OCI-LY3 (cell line): Measurements from ENCODE around the gene NID1.
A peak's percentile ranks its signal among the peaks of the same experiment; 100 is the strongest.

ENCODE experiments used
- H2AFZ ChIP-seq: fragments of 200-600, 300-600 bp; shearing (Covaris generic); 2 replicates; pipeline ENCODE4 v1.6.0; 2014; ENCODE audit warnings: antibody characterized with exemption, low read depth, low read length
- H3K27ac ChIP-seq: fragments of 200-600, 300-600 bp; sonication (generic); 2 replicates; pipeline ENCODE4 v1.5.1; 2014; ENCODE audit warnings: mild to moderate bottlenecking, low read length, moderate library complexity, mixed read lengths
- H3K27me3 ChIP-seq: fragments of 200-600, 300-600 bp; sonication (generic); 2 replicates; pipeline ENCODE4 v1.6.1; 2014; ENCODE audit warnings: low read depth, low read length, mixed read lengths
- H3K36me3 ChIP-seq: fragments of 200-600, 300-600 bp; sonication (generic); replicated peaks from 2 replicates; pipeline ENCODE3; 2014; ENCODE audit warnings: low read depth, low read length, mixed read lengths
- H3K4me1 ChIP-seq: fragments of 300-600, 200-600 bp; sonication (generic); 2 replicates; pipeline ENCODE4 v1.6.1; 2014; ENCODE audit warnings: low read length, mixed read lengths
- H3K4me2 ChIP-seq: fragments of 200-600, 300-600 bp; sonication (generic); 2 replicates; pipeline ENCODE4 v1.6.1; 2014; ENCODE audit warnings: low read length, mixed read lengths
- H3K4me3 ChIP-seq: fragments of 300-600, 200-600 bp; sonication (generic); 2 replicates; pipeline ENCODE4 v1.5.1; 2014; ENCODE audit warnings: antibody characterized with exemption, mild to moderate bottlenecking, low read length, moderate library complexity
- H3K79me2 ChIP-seq: fragments of 300-600, 200-600 bp; shearing (Covaris generic); 2 replicates; pipeline ENCODE4 v1.6.1; 2014; ENCODE audit warnings: mild to moderate bottlenecking, low read length, mixed read lengths
- H3K9ac ChIP-seq: fragments of 300-600, 200-600 bp; shearing (Covaris generic); 2 replicates; pipeline ENCODE4 v1.6.0; 2014; ENCODE audit warnings: mild to moderate bottlenecking, low read length, moderate library complexity
- H3K9me3 ChIP-seq: fragments of 200-600, 300-600 bp; shearing (Covaris generic); 2 replicates; pipeline ENCODE4 v1.6.1; 2014; ENCODE audit warnings: low read length, mixed read lengths; ENCODE audit not compliant: insufficient read depth
- H4K20me1 ChIP-seq: fragments of 200-600, 300-600 bp; sonication (generic); 2 replicates; pipeline ENCODE4 v1.6.1; 2016; ENCODE audit warnings: low read length, mixed read lengths; ENCODE audit not compliant: insufficient read depth
- EZH2phosphoT487 ChIP-seq: fragments of 200-600 bp; shearing (Covaris generic); IDR thresholded peaks from 2 replicates; pipeline ENCODE4 v1.6.1; 2018; ENCODE audit warnings: antibody characterized with exemption, mixed run types, low read depth
- TF ChIP-seq, protein P1 (sequence below): fragments of 200-600, 300-600 bp; sonication (generic); IDR thresholded peaks from 2 replicates; pipeline ENCODE4 v1.5.1; 2014; ENCODE audit warnings: antibody characterized with exemption, low read length, low read depth

The NID1 gene

DNA sequence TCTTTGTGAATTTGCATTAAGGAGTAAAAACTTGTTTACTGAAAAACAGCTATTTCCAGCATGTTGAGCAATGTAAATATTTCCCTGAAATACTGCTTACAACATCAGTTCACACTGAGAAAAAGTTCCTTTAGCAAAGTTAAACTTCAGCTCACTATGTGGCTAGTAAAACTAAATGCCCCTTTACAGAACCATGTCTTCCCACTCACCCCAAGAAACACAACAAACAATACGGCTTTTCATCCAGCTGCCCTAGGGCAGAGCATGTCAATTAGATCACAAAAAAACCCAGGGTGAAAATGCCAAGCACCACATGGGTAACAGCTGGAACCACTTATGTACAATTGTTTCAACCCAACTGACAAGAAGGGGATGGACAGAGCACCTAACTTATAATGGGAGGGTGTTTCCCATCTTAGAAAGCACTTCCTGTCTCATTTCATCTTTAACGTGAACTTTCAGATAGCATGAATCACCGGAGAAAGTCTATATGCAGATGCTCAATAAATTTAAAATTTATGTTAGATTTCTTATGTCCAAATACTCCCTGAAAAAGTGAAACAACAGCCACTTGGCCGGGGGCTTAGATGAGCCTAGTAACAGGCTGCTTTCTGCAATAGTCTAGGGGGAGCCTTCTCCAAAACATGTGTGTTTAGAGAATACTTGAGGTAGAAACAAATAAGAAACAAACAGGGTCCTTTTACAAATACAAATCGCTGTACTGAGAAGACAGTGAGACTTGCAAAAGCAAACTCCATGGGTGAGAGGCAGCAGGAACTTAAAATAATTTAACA is 6.6 kb downstream of the NID1 start:
- no peak for TF ChIP-seq EZH2phosphoT487
- TF ChIP-seq, protein P1, sequence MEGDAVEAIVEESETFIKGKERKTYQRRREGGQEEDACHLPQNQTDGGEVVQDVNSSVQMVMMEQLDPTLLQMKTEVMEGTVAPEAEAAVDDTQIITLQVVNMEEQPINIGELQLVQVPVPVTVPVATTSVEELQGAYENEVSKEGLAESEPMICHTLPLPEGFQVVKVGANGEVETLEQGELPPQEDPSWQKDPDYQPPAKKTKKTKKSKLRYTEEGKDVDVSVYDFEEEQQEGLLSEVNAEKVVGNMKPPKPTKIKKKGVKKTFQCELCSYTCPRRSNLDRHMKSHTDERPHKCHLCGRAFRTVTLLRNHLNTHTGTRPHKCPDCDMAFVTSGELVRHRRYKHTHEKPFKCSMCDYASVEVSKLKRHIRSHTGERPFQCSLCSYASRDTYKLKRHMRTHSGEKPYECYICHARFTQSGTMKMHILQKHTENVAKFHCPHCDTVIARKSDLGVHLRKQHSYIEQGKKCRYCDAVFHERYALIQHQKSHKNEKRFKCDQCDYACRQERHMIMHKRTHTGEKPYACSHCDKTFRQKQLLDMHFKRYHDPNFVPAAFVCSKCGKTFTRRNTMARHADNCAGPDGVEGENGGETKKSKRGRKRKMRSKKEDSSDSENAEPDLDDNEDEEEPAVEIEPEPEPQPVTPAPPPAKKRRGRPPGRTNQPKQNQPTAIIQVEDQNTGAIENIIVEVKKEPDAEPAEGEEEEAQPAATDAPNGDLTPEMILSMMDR: no peak
- H3K36me3 ChIP-seq: no peaks in the 10 kb centered on the region
- peak overlapping the region; percentile 50; the same call in 1 of the 2 replicates for H2AFZ ChIP-seq
- no peak overlapping the region for H3K9ac ChIP-seq
- H3K9me3 ChIP-seq: no peaks in the 10 kb centered on the region
- peaks cover 29% of the 10 kb centered on the region for H3K27me3 ChIP-seq
- H3K4me2 ChIP-seq: peak overlapping the region; percentile 43
- no peak overlapping the region for H3K27ac ChIP-seq
- peak overlapping the region; percentile 27; the same call in 1 of the 2 replicates for H3K4me3 ChIP-seq
- H3K4me1 ChIP-seq: peaks cover 8% of the 10 kb centered on the region
- H3K79me2 ChIP-seq: no peaks in the 10 kb centered on the region
- no peaks in the 10 kb centered on the region for H4K20me1 ChIP-seq

DNA sequence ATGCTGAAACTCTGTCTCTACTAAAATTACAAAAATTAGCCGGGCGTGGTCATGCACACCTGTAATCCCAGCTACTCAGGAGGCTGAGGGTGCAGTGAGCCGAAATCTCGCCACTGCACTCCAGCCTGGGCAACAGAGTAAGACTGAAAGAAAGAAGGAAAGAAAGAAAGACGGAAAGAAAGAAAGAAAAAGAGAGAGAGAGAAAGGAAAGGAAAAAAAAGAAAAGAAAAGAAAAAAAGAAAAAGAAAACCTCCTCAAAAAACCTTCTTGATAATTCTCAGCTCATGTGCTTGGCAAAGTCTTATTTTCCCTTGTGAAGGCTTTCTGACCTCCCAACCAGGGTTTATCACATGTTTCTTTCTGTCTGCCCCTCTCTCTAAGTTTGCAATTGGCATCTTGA is 7.3 kb downstream of the NID1 start:
- H4K20me1 ChIP-seq: no peaks in the 10 kb centered on the region
- H3K27ac ChIP-seq: no peak overlapping the region
- H3K4me3 ChIP-seq: no peak overlapping the region
- H3K4me1 ChIP-seq: peaks cover 8% of the 10 kb centered on the region
- no peaks in the 10 kb centered on the region for H3K9me3 ChIP-seq
- no peak for TF ChIP-seq EZH2phosphoT487
- no peak overlapping the region for H3K9ac ChIP-seq
- H3K4me2 ChIP-seq: no peak overlapping the region
- H2AFZ ChIP-seq: no peak overlapping the region
- H3K79me2 ChIP-seq: no peaks in the 10 kb centered on the region
- no peaks in the 10 kb centered on the region for H3K36me3 ChIP-seq
- peaks cover 37% of the 10 kb centered on the region for H3K27me3 ChIP-seq

DNA sequence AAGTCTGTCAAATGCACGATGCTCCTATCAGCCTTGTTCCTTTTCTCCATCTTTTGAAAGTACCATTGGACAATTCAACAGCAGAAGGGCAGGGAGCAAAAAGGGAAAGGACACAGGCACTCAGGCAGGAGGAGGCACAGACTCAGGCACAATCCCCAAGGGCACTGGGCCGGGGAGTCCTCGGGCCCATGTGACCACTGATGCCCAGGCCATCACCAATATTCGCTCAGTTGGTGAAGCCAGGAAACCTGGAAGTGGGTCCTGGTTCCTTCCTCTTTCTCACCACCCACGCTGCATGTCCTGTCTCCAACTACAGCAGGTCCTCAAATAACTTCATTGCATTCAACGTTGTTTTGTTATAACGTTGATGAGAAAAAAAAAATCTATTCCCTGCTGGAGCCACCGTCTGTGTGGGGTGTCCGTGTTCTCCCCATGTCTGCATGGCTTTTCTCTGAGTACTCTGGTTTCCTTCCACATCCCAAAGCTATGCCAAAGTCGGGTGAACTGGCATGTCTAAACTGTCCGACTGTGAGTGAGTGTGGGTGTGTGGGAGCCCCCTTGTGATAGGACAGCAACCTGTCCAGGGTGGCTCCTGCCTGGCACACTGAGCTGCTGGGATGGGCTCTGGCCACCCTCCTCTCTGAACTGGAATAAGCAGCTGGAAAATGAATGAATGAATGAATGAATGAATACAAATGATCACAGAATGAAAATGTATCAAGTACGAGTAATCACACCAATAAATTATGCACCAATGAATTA is 12.5 kb downstream of the NID1 start:
- no peaks in the 10 kb centered on the region for H4K20me1 ChIP-seq
- H3K4me2 ChIP-seq: no peak overlapping the region
- TF ChIP-seq, protein P1: no peak
- no peak for TF ChIP-seq EZH2phosphoT487

DNA sequence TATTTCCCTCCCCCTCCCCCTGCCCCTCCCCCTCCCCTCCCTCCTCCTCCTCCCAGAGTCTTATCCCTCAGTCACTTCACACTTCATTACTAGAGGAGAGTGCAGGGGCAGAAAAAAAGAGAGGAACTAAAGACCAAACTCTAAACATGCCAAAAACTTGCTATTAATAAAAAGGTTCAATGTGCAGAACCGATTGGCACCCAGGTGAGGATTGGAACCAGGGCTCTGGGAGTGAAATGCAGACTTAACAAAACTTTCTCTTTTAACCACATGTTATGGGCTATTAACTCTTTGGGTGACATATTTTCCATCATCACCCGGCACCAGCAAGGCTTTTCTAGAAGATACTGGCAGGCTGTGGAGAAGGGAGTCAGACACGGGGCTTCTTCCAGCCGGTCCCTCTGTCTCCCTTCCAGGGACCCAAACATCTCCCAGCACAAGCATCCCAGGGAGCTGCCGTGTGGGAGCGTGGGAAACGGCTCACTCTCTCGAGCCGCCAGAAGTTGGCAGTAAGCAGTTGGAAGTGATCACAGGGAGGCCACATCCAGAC is 13.6 kb downstream of the NID1 start:
- no peaks in the 10 kb centered on the region for H3K79me2 ChIP-seq
- peaks cover 24% of the 10 kb centered on the region for H3K27me3 ChIP-seq
- H3K4me1 ChIP-seq: 0 out of 2 replicates have a peak, but pooled peaks cover 2% of the 10 kb centered on the region
- TF ChIP-seq, protein P1: no peak
- no peak for TF ChIP-seq EZH2phosphoT487
- H3K27ac ChIP-seq: no peak overlapping the region
- no peak overlapping the region for H3K9ac ChIP-seq
- H2AFZ ChIP-seq: no peak overlapping the region
- H4K20me1 ChIP-seq: no peaks in the 10 kb centered on the region
- H3K4me3 ChIP-seq: no peak overlapping the region
- H3K4me2 ChIP-seq: no peak overlapping the region
- H3K36me3 ChIP-seq: no peaks in the 10 kb centered on the region
- H3K9me3 ChIP-seq: no peaks in the 10 kb centered on the region

More for the DNA sequence above, 12.5 kb downstream of the NID1 start:
- Histone ChIP-seq H3K4me3 (no peak overlapping the region), H3K79me2 (no peaks in the 10 kb centered on the region), H3K27ac (no peak overlapping the region), H3K9ac (no peak overlapping the region), H3K27me3 (peaks cover 24% of the 10 kb centered on the region), H3K36me3 (no peaks in the 10 kb centered on the region), H2AFZ (no peak overlapping the region), H3K9me3 (no peaks in the 10 kb centered on the region), H3K4me1 (0 out of 2 replicates have a peak, but pooled peaks cover 2% of the 10 kb centered on the region)
